Left lung (tissue), 10 donors: Measurements from ENCODE around the gene TKTL1. TPM values are rescaled to one million over a fixed set of nuclear protein-coding genes. Genes with fewer than 3 reads are reported as not detected.
"Not testable (repeated sequence)": the region's sequence is repeated elsewhere in the genome, so short reads cannot be mapped to it uniquely, and the experiment has no call there.

ENCODE experiments used
- ATAC-seq: fragments of 200-7000 bp; cut with Tn5 transposase; one replicate; pipeline ENCODE4 v1.9.1; 2020; ENCODE audit warnings: moderate library complexity
- DNase-seq, 4 donors: peaks; one replicate each; pipeline ENCODE4 v3.0.0-alpha.2; 2013 to 2020
- H3K27ac ChIP-seq, 2 donors: fragments of 200-600 bp; sonication (generic) in 1 of 2; one replicate each; pipeline versions ENCODE4 v1.5.0 to v1.8.0; 2020 to 2021
- H3K27me3 ChIP-seq, 2 donors: fragments of 200-600 bp; sonication (generic) in 1 of 2; one replicate each; pipeline versions ENCODE4 v1.5.0 to v1.8.0; 2020 to 2021
- H3K36me3 ChIP-seq, 2 donors: fragments of 200-600 bp; sonication (generic) in 1 of 2; one replicate each; pipeline versions ENCODE4 v1.5.0 to v1.8.0; 2020 to 2021
- H3K4me1 ChIP-seq, 2 donors: fragments of 200-600 bp; one replicate each; pipeline ENCODE4 v1.8.0; 2021
- H3K4me3 ChIP-seq, 2 donors: fragments of 200-600 bp; sonication (generic) in 1 of 2; one replicate each; pipeline versions ENCODE4 v1.5.0 to v1.8.0; 2020 to 2021; ENCODE audit warnings: mild to moderate bottlenecking in 1 of 2
- H3K9me3 ChIP-seq, 2 donors: fragments of 200-600 bp; sonication (generic) in 1 of 2; one replicate each; pipeline versions ENCODE4 v1.5.0 to v1.8.0; 2020 to 2021
- CTCF ChIP-seq, 2 donors: fragments of 200-600 bp; sonication (generic) in 1 of 2; IDR thresholded peaks; one replicate each; pipeline versions ENCODE4 v1.5.0 to v1.8.0; 2021; ENCODE audit warnings: antibody characterized with exemption in 2 of 2
- intact Hi-C, 2 donors: fragments of 100-400 bp; cut with DNase I; formaldehyde crosslinking; loops; one replicate each; pipeline versions ENCODE4 v1.11.2 to v1.14.2; 2022
- polyA plus RNA-seq, 6 donors: library from polyadenylated mRNA; unstranded; fragments of 120-200 nt; gene quantifications; one replicate each; pipeline ENCODE4 v1.2.1, GENCODE V29; 2013; ENCODE audit not compliant: insufficient read length in 6 of 6
- total RNA-seq, 2 donors: library from RNA; stranded (reverse); fragmentation: NEBNext Ultra II Directional; extraction: Animal tissue kit (Norgen Biotek cat#: 25700); gene quantifications; one replicate each; pipeline ENCODE4 v1.2.1, GENCODE V29; 2021
- donor health status: DM: no; HTN: yes; CAD: no.
- donor health status: DM: no; HTN: no; CAD: no.

TKTL1 gene
- total and polyA plus RNA-seq, 8 donors = 0.27 to 0.52 (median 0.43) TPM; not detected in 1

- no peak within 1 kb of the TSS for H3K4me3 ChIP-seq
- H3K36me3 ChIP-seq = no peaks in the 10 kb centered on the region
- intact Hi-C loops = no loop called here
- no peak within 1 kb of the TSS for H3K27ac ChIP-seq
- H3K4me1 ChIP-seq = no peaks in the 10 kb centered on the region
- ATAC-seq (no peak), DNase-seq (no peak)
- TF ChIP-seq CTCF (IDR thresholded peaks at IDR 0.05) = no peak
- H3K9me3 ChIP-seq = no peaks in the 10 kb centered on the region
- H3K27me3 ChIP-seq = no peaks in the 10 kb centered on the region
These were observed 612 bp upstream of the TKTL1 start, which contains the start of gene TEX28 for GRCh38 chrX:154294791-154295574. TEX28 (minus strand) TSS chrX:154295124; CDS start chrX:154292117, 3,007 bp downstream.

DNA sequence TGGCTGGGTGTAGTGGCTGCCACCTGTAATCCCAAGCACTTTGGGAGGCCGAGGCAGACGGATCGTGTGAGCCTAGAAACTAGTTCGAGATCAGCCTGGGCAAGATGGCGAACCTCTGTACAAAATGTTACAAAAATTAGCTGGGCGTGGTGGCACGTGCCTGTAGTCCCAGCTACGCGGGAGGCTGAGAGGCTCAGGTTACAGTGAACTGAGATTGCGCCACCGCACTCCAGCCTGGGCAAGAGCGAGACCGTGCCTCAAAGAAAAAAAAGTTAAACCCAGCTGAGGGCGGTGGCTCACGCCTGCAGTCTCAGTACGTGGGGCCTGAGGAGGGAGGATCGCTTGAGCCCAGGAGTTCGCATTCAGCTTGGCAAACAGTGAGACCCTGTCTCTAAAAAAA is 1.1 kb downstream of the TKTL1 start:
- Histone ChIP-seq H3K4me1 (no peaks in the 10 kb centered on the region), H3K27ac (no peak overlapping the region), H3K9me3 (no peaks in the 10 kb centered on the region), H3K36me3 (no peaks in the 10 kb centered on the region), H3K4me3 (no peak overlapping the region), H3K27me3 (no peaks in the 10 kb centered on the region)
- no peak for TF ChIP-seq CTCF (IDR thresholded peaks at IDR 0.05)
- DNase-seq = no peak
- intact Hi-C loops = no loop called here
- ATAC-seq = no peak

GRCh38 chrX:154298312-154298711 is 2.7 kb downstream of the TKTL1 start:
- no peaks in the 10 kb centered on the region for H3K36me3 ChIP-seq
- H3K9me3 ChIP-seq = no peaks in the 10 kb centered on the region
- H3K4me1 ChIP-seq = no peaks in the 10 kb centered on the region
- no peaks in the 10 kb centered on the region for H3K27me3 ChIP-seq
- intact Hi-C loops = no loop called here
- TF ChIP-seq CTCF (IDR thresholded peaks at IDR 0.05) = no peak
- no peak overlapping the region for H3K4me3 ChIP-seq
- DNase-seq = no peak
- no peak overlapping the region for H3K27ac ChIP-seq
- no peak for ATAC-seq

DNA sequence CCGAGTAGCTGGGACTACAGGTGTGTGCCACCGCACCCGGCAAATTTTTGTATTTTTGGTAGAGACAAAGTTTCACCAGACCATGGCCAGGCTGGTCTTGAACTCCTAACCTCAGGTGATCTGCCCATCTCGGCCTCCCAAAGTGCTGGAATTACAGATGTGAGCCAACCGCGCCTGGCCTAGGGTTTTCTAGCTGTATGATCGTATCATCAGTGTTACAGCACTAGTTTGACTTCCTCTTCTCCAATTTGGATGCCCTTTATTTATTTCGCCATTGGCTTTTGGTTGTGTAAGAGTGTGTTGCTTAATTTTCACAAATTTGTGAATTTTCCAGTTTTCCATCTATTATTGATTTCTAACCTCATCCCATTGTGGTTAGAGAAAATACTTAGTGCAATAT is 5.2 kb downstream of the TKTL1 start:
- intact Hi-C loops = no loop called here
- ATAC-seq = no peak
- peak overlapping the region in 1 of 2 donors; percentile 18 for H3K27ac ChIP-seq

GRCh38 chrX:154302998-154303397 is 7.4 kb downstream of the TKTL1 start:
- H3K27ac ChIP-seq, H3K36me3 ChIP-seq, H3K4me3 ChIP-seq, H3K27me3 ChIP-seq, DNase-seq, ATAC-seq, H3K4me1 ChIP-seq, H3K9me3 ChIP-seq, intact Hi-C loops: not testable (repeated sequence)

More for the DNA sequence above, 5.2 kb downstream of the TKTL1 start:
- TF ChIP-seq CTCF (IDR thresholded peaks at IDR 0.05) = no peak
- Histone ChIP-seq H3K4me1 (no peaks in the 10 kb centered on the region), H3K27me3 (no peaks in the 10 kb centered on the region), H3K36me3 (no peaks in the 10 kb centered on the region), H3K9me3 (no peaks in the 10 kb centered on the region), H3K4me3 (no peak overlapping the region)
- no peak for DNase-seq
